Right cardiac atrium (tissue), 5 donors: Measurements from ENCODE around the gene EME2. TPM values are rescaled to one million over a fixed set of nuclear protein-coding genes. Genes with fewer than 3 reads are reported as not detected.
A peak's percentile ranks its signal among the peaks of the same experiment; 100 is the strongest.

ENCODE experiments used
- ATAC-seq, 2 donors: fragments of 200-7000 bp; cut with Tn5 transposase; one replicate each; pipeline versions ENCODE4 v1.8.0 to v1.9.1; 2020; ENCODE audit warnings: moderate library complexity in 2 of 2, mild to moderate bottlenecking in 1 of 2
- DNase-seq, 3 donors: peaks; one replicate each; pipeline ENCODE4 v3.0.0-alpha.2; 2020
- H3K27ac ChIP-seq: one replicate; pipeline ENCODE4 v1.5.1; 2013; ENCODE audit warnings: mild to moderate bottlenecking, low read length, control low read depth, moderate library complexity
- H3K27me3 ChIP-seq: one replicate; pipeline ENCODE4 v1.6.1; 2013; ENCODE audit not compliant: control insufficient read depth, insufficient read depth
- H3K4me1 ChIP-seq: one replicate; pipeline ENCODE4 v1.6.1; 2013; ENCODE audit warnings: low read length; ENCODE audit not compliant: control insufficient read depth, insufficient read depth
- H3K4me3 ChIP-seq: one replicate; pipeline ENCODE4 v1.5.1; 2013; ENCODE audit warnings: low read length, control low read depth
- H3K9me3 ChIP-seq: one replicate; pipeline ENCODE4 v1.6.1; 2013; ENCODE audit warnings: low read length; ENCODE audit not compliant: control insufficient read depth
- WGBS: extraction: QIAGEN DNeasy Blood & Tissue Kit; methylation state at CpG from one replicate; pipeline ENCODE4 v1.1.7; 2013; 5-methylcytosine and 5-hydroxymethylcytosine counted together
- intact Hi-C, 4 donors: fragments of 100-400 bp; cut with DNase I; formaldehyde crosslinking; loops; one replicate each; pipeline versions ENCODE4 v1.11.0 to v1.14.0; 2022 to 2023
- polyA plus RNA-seq: library from polyadenylated mRNA; stranded (reverse); fragments of 200-250 nt; gene quantifications from one replicate; pipeline ENCODE4 v1.2.3, GENCODE V29; 2013
- total RNA-seq, 4 donors: library from RNA; stranded (reverse); fragmentation: NEBNext Ultra II Directional; extraction: Animal tissue kit (Norgen Biotek cat#: 25700); gene quantifications; one replicate each; pipeline ENCODE4 v1.2.1, GENCODE V29; 2021
- donor health status: healthy with polysubstance abuse.
- donor health status: DM: no; HTN: yes; CAD: no.
- donor health status: DM: no; HTN: no; CAD: no.
- donor health status: DM: no; HTN: yes; CAD: no; lungs with severe emphysema.
- donor health status: DM: yes; HTN: yes; CAD: no.

The EME2 gene
- total and polyA plus RNA-seq, 5 donors = 6.3 to 11.3 (median 9.2) TPM

- intact Hi-C loops = no loop called here
- Histone ChIP-seq H3K27me3 (no peaks in the 10 kb centered on the region), H3K27ac (no peak overlapping the region), H3K9me3 (no peaks in the 10 kb centered on the region), H3K4me3 (no peak overlapping the region), H3K4me1 (no peaks in the 10 kb centered on the region)
- DNase-seq (no peak), ATAC-seq (no peak)
- WGBS = 93% methylated on average over 17 of the region's 17 CpGs
These were observed 45.1 kb downstream of the EME2 start for GRCh38 chr16:1817716-1818115.

GRCh38 chr16:1818204-1818872 is 45.7 kb downstream of the EME2 start:
- WGBS = 95% methylated on average over 27 of the region's 27 CpGs
- ATAC-seq (no peak), DNase-seq (peak in 1 of 3 donors; percentile 49)
- intact Hi-C loops = no loop called here
- no peaks in the 10 kb centered on the region for H3K27me3 ChIP-seq
- no peaks in the 10 kb centered on the region for H3K9me3 ChIP-seq
- no peak overlapping the region for H3K27ac ChIP-seq
- H3K4me3 ChIP-seq = no peak overlapping the region
- H3K4me1 ChIP-seq = no peaks in the 10 kb centered on the region

- H3K27me3 ChIP-seq = no peaks in the 10 kb centered on the region
- intact Hi-C loops = no loop called here
- 95% methylated on average over 35 of the region's 35 CpGs for WGBS
- DNase-seq (peak in 1 of 3 donors; percentile 58), ATAC-seq (no peak)
- no peaks in the 10 kb centered on the region for H3K4me1 ChIP-seq
- no peaks in the 10 kb centered on the region for H3K9me3 ChIP-seq
- no peak overlapping the region for H3K27ac ChIP-seq
- no peak overlapping the region for H3K4me3 ChIP-seq
These were observed 46.4 kb downstream of the EME2 start for GRCh38 chr16:1818873-1819525.

- ATAC-seq = no peak
- WGBS = 94% methylated on average over 15 of the region's 15 CpGs
- no peak overlapping the region for H3K4me3 ChIP-seq
- no peaks in the 10 kb centered on the region for H3K4me1 ChIP-seq
- no peak overlapping the region for H3K27ac ChIP-seq
- intact Hi-C loops = no loop called here
- no peak for DNase-seq
- no peaks in the 10 kb centered on the region for H3K27me3 ChIP-seq
- no peaks in the 10 kb centered on the region for H3K9me3 ChIP-seq
These were observed 47.0 kb downstream of the EME2 start for GRCh38 chr16:1819611-1820010.

- no peak overlapping the region for H3K27ac ChIP-seq
- H3K4me3 ChIP-seq = no peak overlapping the region
- no peak for ATAC-seq
- intact Hi-C loops = no loop called here
- H3K27me3 ChIP-seq = no peaks in the 10 kb centered on the region
- WGBS = 92% methylated on average over 25 of the region's 25 CpGs
- H3K9me3 ChIP-seq = no peaks in the 10 kb centered on the region
- peak in 1 of 3 donors; percentile 44 for DNase-seq
- H3K4me1 ChIP-seq = no peaks in the 10 kb centered on the region
These were observed 47.7 kb downstream of the EME2 start for GRCh38 chr16:1820096-1820945.

- intact Hi-C loops = no loop called here
- Histone ChIP-seq H3K4me3 (no peak overlapping the region), H3K27ac (no peak overlapping the region), H3K4me1 (no peaks in the 10 kb centered on the region), H3K9me3 (no peaks in the 10 kb centered on the region), H3K27me3 (no peaks in the 10 kb centered on the region)
- ATAC-seq = no peak
- DNase-seq = no peak
- 88% methylated on average over 12 of the region's 12 CpGs for WGBS
These were observed 48.3 kb downstream of the EME2 start for GRCh38 chr16:1820946-1821290.

- H3K4me1 ChIP-seq = no peaks in the 10 kb centered on the region
- DNase-seq = no peak
- no peaks in the 10 kb centered on the region for H3K9me3 ChIP-seq
- intact Hi-C loops = no loop called here
- no peak for ATAC-seq
- H3K27me3 ChIP-seq = no peaks in the 10 kb centered on the region
- 95% methylated on average over 24 of the region's 24 CpGs for WGBS
- no peak overlapping the region for H3K27ac ChIP-seq
- no peak overlapping the region for H3K4me3 ChIP-seq
These were observed 49.4 kb downstream of the EME2 start for GRCh38 chr16:1821861-1822611.

GRCh38 chr16:1822801-1823200 is 50.2 kb downstream of the EME2 start:
- intact Hi-C loops = no loop called here
- H3K4me1 ChIP-seq = no peaks in the 10 kb centered on the region
- no peaks in the 10 kb centered on the region for H3K9me3 ChIP-seq
- no peak overlapping the region for H3K27ac ChIP-seq
- DNase-seq (peak in 1 of 3 donors; percentile 33), ATAC-seq (no peak)
- 93% methylated on average over 16 of the region's 16 CpGs for WGBS
- no peak overlapping the region for H3K4me3 ChIP-seq
- H3K27me3 ChIP-seq = no peaks in the 10 kb centered on the region

GRCh38 chr16:1823821-1824220 is 51.2 kb downstream of the EME2 start:
- intact Hi-C loops = no loop called here

GRCh38 chr16:1825381-1825863 is 52.8 kb downstream of the EME2 start:
- H3K27ac ChIP-seq = no peak overlapping the region
- no peaks in the 10 kb centered on the region for H3K27me3 ChIP-seq
- H3K4me1 ChIP-seq = no peaks in the 10 kb centered on the region
- ATAC-seq (no peak), DNase-seq (peak in 1 of 3 donors; percentile 43)
- H3K4me3 ChIP-seq = peak overlapping the region; percentile 71
- no peaks in the 10 kb centered on the region for H3K9me3 ChIP-seq
- WGBS = 71% methylated on average over 15 of the region's 15 CpGs
- intact Hi-C loops = no loop called here

More at GRCh38 chr16:1823821-1824220, 51.2 kb downstream of the EME2 start:
- ATAC-seq = no peak
- DNase-seq = peak in 2 of 3 donors; percentile 73 to 77
- no peaks in the 10 kb centered on the region for H3K27me3 ChIP-seq
- H3K4me1 ChIP-seq = no peaks in the 10 kb centered on the region
- 50% methylated on average over 9 of the region's 9 CpGs for WGBS
- H3K9me3 ChIP-seq = no peaks in the 10 kb centered on the region
- H3K27ac ChIP-seq = no peak overlapping the region
- H3K4me3 ChIP-seq = no peak overlapping the region
